ENCODE data around the gene FNDC5. TPM values are rescaled to one million over a fixed set of nuclear protein-coding genes. Genes with fewer than 3 reads are reported as not detected.

Gene FNDC5
- total and polyA plus RNA-seq, 8 donors, result 4.6 to 13.3 (median 8.9) TPM; not detected in 1

- H3K4me3 ChIP-seq, result peak overlapping the region; percentile 95 to 99
- TF ChIP-seq CTCF (IDR thresholded peaks at IDR 0.05), result no peak
- H3K4me1 ChIP-seq, result peaks cover 19 to 51% of the 10 kb centered on the region in 2 donors
- ATAC-seq (peak; percentile 3), DNase-seq (no peak)
- intact Hi-C loops (cut with DNase I), result no loop called here
- peak overlapping the region; percentile 94 for H3K27ac ChIP-seq
- H3K9me3 ChIP-seq, result no peaks in the 10 kb centered on the region
- peaks cover 0 to 12% of the 10 kb centered on the region in 2 donors for H3K36me3 ChIP-seq
- H3K27me3 ChIP-seq, result no peaks in the 10 kb centered on the region
These were observed 54.0 kb downstream of the FNDC5 start for GRCh38 chr1:32816676-32817158.

- ATAC-seq (no peak), DNase-seq (no peak)
- intact Hi-C loops (cut with DNase I), result no loop called here
- no peak for TF ChIP-seq CTCF (IDR thresholded peaks at IDR 0.05)
- Histone ChIP-seq H3K9me3 (no peaks in the 10 kb centered on the region), H3K4me1 (peaks cover 19 to 45% of the 10 kb centered on the region in 2 donors), H3K27ac (no peak overlapping the region), H3K27me3 (no peaks in the 10 kb centered on the region), H3K4me3 (peak overlapping the region in 1 of 2 donors; percentile 99), H3K36me3 (peaks cover 0 to 33% of the 10 kb centered on the region in 2 donors)
These were observed 56.6 kb downstream of the FNDC5 start for GRCh38 chr1:32813941-32814739.

Other genes with a start within 250 kb of the FNDC5 start
- gene ZBTB8OS, start 220.4 kb downstream of the FNDC5 start, total RNA-seq, result 10 to 100 TPM; 41.4 to 45.0 TPM
- gene ZBTB8OS, start 220.4 kb downstream of the FNDC5 start, polyA plus RNA-seq (ENCODE audit: insufficient read length in 6 of 6), result 10 to 100 TPM; 36.0 to 39.2 (median 37.3) TPM
- gene RBBP4, start 219.7 kb downstream of the FNDC5 start, total RNA-seq, result 100 to 1,000 TPM; 166 to 176 TPM
- 100 to 1,000 TPM; 287 to 333 (median 309) TPM for gene RBBP4, start 219.7 kb downstream of the FNDC5 start, polyA plus RNA-seq (ENCODE audit: insufficient read length in 6 of 6)
- gene SYNC, start 168.1 kb downstream of the FNDC5 start, total RNA-seq, result 10 to 100 TPM; 11.9 to 19.9 TPM
- 1 to 10 TPM; 3.1 to 5.8 (median 4.4) TPM for gene SYNC, start 168.1 kb downstream of the FNDC5 start, polyA plus RNA-seq (ENCODE audit: insufficient read length in 6 of 6)
- 100 to 1,000 TPM in 1 of 2 donors, 10 to 100 TPM in 1; 80.7 to 126 TPM for gene YARS1, start 53.6 kb downstream of the FNDC5 start, total RNA-seq
- 10 to 100 TPM; 68.8 to 86.4 (median 76.5) TPM for gene YARS1, start 53.6 kb downstream of the FNDC5 start, polyA plus RNA-seq (ENCODE audit: insufficient read length in 6 of 6)
- 10 to 100 TPM; 32.3 to 35.0 TPM for gene S100PBP, start 53.3 kb downstream of the FNDC5 start, total RNA-seq
- gene S100PBP, start 53.3 kb downstream of the FNDC5 start, polyA plus RNA-seq (ENCODE audit: insufficient read length in 6 of 6), result 10 to 100 TPM; 47.2 to 56.5 (median 53.8) TPM
- gene HPCA, start 15.6 kb upstream of the FNDC5 start, total RNA-seq, result under 1 TPM in 1 of 2 donors, not detected in 1; 0.35 TPM
- gene HPCA, start 15.6 kb upstream of the FNDC5 start, polyA plus RNA-seq (ENCODE audit: insufficient read length in 6 of 6), result under 1 TPM; 0.16 to 0.61 (median 0.37) TPM
- 10 to 100 TPM; 29.3 to 87.0 TPM for gene TMEM54, start 30.5 kb upstream of the FNDC5 start, total RNA-seq
- 10 to 100 TPM; 22.4 to 24.9 (median 22.9) TPM for gene TMEM54, start 30.5 kb upstream of the FNDC5 start, polyA plus RNA-seq (ENCODE audit: insufficient read length in 6 of 6)
- 10 to 100 TPM; 37.8 to 46.0 TPM for gene RNF19B, start 93.9 kb upstream of the FNDC5 start, total RNA-seq
- gene RNF19B, start 93.9 kb upstream of the FNDC5 start, polyA plus RNA-seq (ENCODE audit: insufficient read length in 6 of 6), result 10 to 100 TPM; 11.8 to 13.2 (median 12.5) TPM
- 100 to 1,000 TPM; 119 to 123 TPM for gene AK2, start 166.0 kb upstream of the FNDC5 start, total RNA-seq
- gene AK2, start 166.0 kb upstream of the FNDC5 start, polyA plus RNA-seq (ENCODE audit: insufficient read length in 6 of 6), result 100 to 1,000 TPM; 157 to 188 (median 170) TPM
- gene AZIN2, start 210.2 kb upstream of the FNDC5 start, total RNA-seq, result 1 to 10 TPM; 2.3 to 5.1 TPM
- gene AZIN2, start 210.2 kb upstream of the FNDC5 start, polyA plus RNA-seq (ENCODE audit: insufficient read length in 6 of 6), result 10 to 100 TPM in 1 of 6 donors, 1 to 10 TPM in 5; 8.0 to 13.1 (median 9.1) TPM